SK-N-SH treated with all-trans-retinoic acid at 6 μM for 48 hours (cell line): ENCODE measurements around the gene TMIGD3.

Experiments used
- ATAC-seq: fragments of 200-7000 bp; cut with Tn5 transposase; 3 replicates; pipeline ENCODE4 v1.9.1; 2020; ENCODE audit warnings: mild to moderate bottlenecking, moderate library complexity
- ARNTL ChIP-seq: fragments of 450-650 bp; formaldehyde crosslinking; IDR thresholded peaks from 2 replicates; pipeline ENCODE4 v1.5.0; 2020; ENCODE audit warnings: low read depth, mild to moderate bottlenecking, moderate library complexity, borderline replicate concordance
- CSDC2 ChIP-seq: fragments of 250-450 bp; sonication (Bioruptor Pico); IDR thresholded peaks from 2 replicates; pipeline ENCODE4 v1.5.0; 2020; ENCODE audit warnings: mild to moderate bottlenecking, moderate library complexity
- CSRNP3 ChIP-seq: fragments of 250-450 bp; sonication (Bioruptor Pico); IDR thresholded peaks from 2 replicates; pipeline ENCODE4 v1.5.1; 2021; ENCODE audit warnings: mild to moderate bottlenecking, moderate library complexity
- ESRRG ChIP-seq: fragments of 250-450 bp; sonication (Bioruptor Pico); IDR thresholded peaks from 2 replicates; pipeline ENCODE4 v1.6.1; 2021; ENCODE audit warnings: mild to moderate bottlenecking
- GLIS3 ChIP-seq: fragments of 250-450 bp; sonication (Bioruptor Pico); IDR thresholded peaks from 2 replicates; pipeline ENCODE4 v1.5.0; 2020; ENCODE audit warnings: mild to moderate bottlenecking, moderate library complexity
- ISL1 ChIP-seq: fragments of 250-450 bp; sonication (Bioruptor Pico); IDR thresholded peaks from 2 replicates; pipeline ENCODE4 v2.1.2; 2022; ENCODE audit warnings: mild to moderate bottlenecking, moderate library complexity
- OSR1 ChIP-seq: fragments of 250-450 bp; sonication (Bioruptor Pico); IDR thresholded peaks from 2 replicates; pipeline ENCODE4 v1.8.0; 2022; ENCODE audit warnings: moderate library complexity, mild to moderate bottlenecking, inconsistent platforms
- POU6F1 ChIP-seq: fragments of 250-450 bp; sonication (Bioruptor Pico); IDR thresholded peaks from 2 replicates; pipeline ENCODE4 v1.8.0; 2021; ENCODE audit warnings: low read depth, mild to moderate bottlenecking, moderate library complexity, borderline replicate concordance
- PPARA ChIP-seq: fragments of 250-450 bp; sonication (Bioruptor Pico); IDR thresholded peaks from 2 replicates; pipeline ENCODE4 v1.5.0; 2020; ENCODE audit warnings: mild to moderate bottlenecking, borderline replicate concordance
- RARB ChIP-seq: fragments of 250-450 bp; sonication (Bioruptor Pico); IDR thresholded peaks from 2 replicates; pipeline ENCODE4 v1.8.0; 2021; ENCODE audit warnings: mild to moderate bottlenecking, moderate library complexity
- SNAI2 ChIP-seq: fragments of 250-450 bp; sonication (Bioruptor Pico); IDR thresholded peaks from 2 replicates; pipeline ENCODE4 v1.5.0; 2020; ENCODE audit warnings: mild to moderate bottlenecking, moderate library complexity
- TCF4 ChIP-seq: fragments of 250-450 bp; sonication (Bioruptor Pico); IDR thresholded peaks from 2 replicates; pipeline ENCODE4 v1.8.0; 2021; ENCODE audit warnings: mild to moderate bottlenecking, moderate library complexity, borderline replicate concordance
- TOX ChIP-seq: fragments of 250-450 bp; sonication (Bioruptor Pico); IDR thresholded peaks from 2 replicates; pipeline ENCODE4 v1.8.0; 2021; ENCODE audit warnings: mild to moderate bottlenecking, moderate library complexity, borderline replicate concordance
- ZFP3 ChIP-seq: fragments of 250-450 bp; sonication (Bioruptor Pico); IDR thresholded peaks from 2 replicates; pipeline ENCODE4 v1.5.0; 2020; ENCODE audit warnings: mild to moderate bottlenecking, moderate library complexity
- ZNF565 ChIP-seq: fragments of 450-650 bp; formaldehyde crosslinking; conservative IDR thresholded peaks from 2 replicates; pipeline ENCODE4 v1.5.0; 2020; ENCODE audit warnings: low read depth, mild to moderate bottlenecking, moderate library complexity
- ZNF70 ChIP-seq: fragments of 450-650 bp; formaldehyde crosslinking; IDR thresholded peaks from 2 replicates; pipeline ENCODE4 v1.5.0; 2020; ENCODE audit warnings: mild to moderate bottlenecking, moderate library complexity
- ZNF8 ChIP-seq: fragments of 450-650 bp; formaldehyde crosslinking; IDR thresholded peaks from 2 replicates; pipeline ENCODE4 v1.5.0; 2020; ENCODE audit warnings: mild to moderate bottlenecking, moderate library complexity
- TF ChIP-seq, protein P1 (sequence below): fragments of 250-450 bp; sonication (Bioruptor Pico); IDR thresholded peaks from 2 replicates; pipeline ENCODE4 v1.5.0; 2020; ENCODE audit warnings: mild to moderate bottlenecking, moderate library complexity
- TF ChIP-seq, protein P2 (sequence below): fragments of 250-450 bp; sonication (Bioruptor Pico); IDR thresholded peaks from 2 replicates; pipeline ENCODE4 v1.8.0; 2020; ENCODE audit warnings: mild to moderate bottlenecking, moderate library complexity, borderline replicate concordance

Gene TMIGD3

GRCh38 chr1:111542187-111542586 is 38.8 kb upstream of the TMIGD3 start:
- ATAC-seq, result no peak
- no peak for TF ChIP-seq ZNF70 (CRISPR knock-in tag)
- no peak for TF ChIP-seq RARB (CRISPR knock-in tag)
- TF ChIP-seq ISL1, result no peak
- no peak for TF ChIP-seq TCF4 (CRISPR knock-in tag)

GRCh38 chr1:111541721-111542120 is 38.3 kb upstream of the TMIGD3 start:
- peak; percentile 39; the same call in 2 of the 3 replicates for ATAC-seq

DNA sequence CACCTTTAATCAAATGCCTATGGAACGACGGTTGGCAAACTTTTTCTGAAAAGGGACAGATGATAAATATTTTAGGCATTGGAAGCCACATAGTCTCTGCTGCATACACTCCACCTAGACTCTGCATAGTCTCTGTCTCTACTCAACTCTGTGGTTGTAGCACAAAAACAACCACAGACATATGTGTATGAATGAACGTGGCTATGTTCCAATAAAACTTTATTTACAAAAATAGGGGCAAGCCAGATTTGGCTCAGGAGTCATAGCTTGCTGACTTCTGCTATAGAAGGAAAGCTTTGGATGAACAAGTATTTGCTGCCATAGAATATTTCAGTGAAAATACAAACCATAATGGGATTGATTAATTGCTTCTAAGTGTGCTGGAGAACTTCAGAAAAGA is 37.5 kb upstream of the TMIGD3 start:
- no peak for ATAC-seq
- no peak for TF ChIP-seq ARNTL
- TF ChIP-seq, protein P1, sequence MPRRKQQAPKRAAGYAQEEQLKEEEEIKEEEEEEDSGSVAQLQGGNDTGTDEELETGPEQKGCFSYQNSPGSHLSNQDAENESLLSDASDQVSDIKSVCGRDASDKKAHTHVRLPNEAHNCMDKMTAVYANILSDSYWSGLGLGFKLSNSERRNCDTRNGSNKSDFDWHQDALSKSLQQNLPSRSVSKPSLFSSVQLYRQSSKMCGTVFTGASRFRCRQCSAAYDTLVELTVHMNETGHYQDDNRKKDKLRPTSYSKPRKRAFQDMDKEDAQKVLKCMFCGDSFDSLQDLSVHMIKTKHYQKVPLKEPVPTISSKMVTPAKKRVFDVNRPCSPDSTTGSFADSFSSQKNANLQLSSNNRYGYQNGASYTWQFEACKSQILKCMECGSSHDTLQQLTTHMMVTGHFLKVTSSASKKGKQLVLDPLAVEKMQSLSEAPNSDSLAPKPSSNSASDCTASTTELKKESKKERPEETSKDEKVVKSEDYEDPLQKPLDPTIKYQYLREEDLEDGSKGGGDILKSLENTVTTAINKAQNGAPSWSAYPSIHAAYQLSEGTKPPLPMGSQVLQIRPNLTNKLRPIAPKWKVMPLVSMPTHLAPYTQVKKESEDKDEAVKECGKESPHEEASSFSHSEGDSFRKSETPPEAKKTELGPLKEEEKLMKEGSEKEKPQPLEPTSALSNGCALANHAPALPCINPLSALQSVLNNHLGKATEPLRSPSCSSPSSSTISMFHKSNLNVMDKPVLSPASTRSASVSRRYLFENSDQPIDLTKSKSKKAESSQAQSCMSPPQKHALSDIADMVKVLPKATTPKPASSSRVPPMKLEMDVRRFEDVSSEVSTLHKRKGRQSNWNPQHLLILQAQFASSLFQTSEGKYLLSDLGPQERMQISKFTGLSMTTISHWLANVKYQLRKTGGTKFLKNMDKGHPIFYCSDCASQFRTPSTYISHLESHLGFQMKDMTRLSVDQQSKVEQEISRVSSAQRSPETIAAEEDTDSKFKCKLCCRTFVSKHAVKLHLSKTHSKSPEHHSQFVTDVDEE (CRISPR knock-in tag), result no peak
- no peak for TF ChIP-seq POU6F1 (CRISPR knock-in tag)
- TF ChIP-seq GLIS3 (CRISPR knock-in tag), result no peak
- TF ChIP-seq, protein P2, sequence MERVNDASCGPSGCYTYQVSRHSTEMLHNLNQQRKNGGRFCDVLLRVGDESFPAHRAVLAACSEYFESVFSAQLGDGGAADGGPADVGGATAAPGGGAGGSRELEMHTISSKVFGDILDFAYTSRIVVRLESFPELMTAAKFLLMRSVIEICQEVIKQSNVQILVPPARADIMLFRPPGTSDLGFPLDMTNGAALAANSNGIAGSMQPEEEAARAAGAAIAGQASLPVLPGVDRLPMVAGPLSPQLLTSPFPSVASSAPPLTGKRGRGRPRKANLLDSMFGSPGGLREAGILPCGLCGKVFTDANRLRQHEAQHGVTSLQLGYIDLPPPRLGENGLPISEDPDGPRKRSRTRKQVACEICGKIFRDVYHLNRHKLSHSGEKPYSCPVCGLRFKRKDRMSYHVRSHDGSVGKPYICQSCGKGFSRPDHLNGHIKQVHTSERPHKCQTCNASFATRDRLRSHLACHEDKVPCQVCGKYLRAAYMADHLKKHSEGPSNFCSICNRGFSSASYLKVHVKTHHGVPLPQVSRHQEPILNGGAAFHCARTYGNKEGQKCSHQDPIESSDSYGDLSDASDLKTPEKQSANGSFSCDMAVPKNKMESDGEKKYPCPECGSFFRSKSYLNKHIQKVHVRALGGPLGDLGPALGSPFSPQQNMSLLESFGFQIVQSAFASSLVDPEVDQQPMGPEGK (CRISPR knock-in tag), result no peak
- no peak for TF ChIP-seq TOX (CRISPR knock-in tag)

More at GRCh38 chr1:111541721-111542120, 38.3 kb upstream of the TMIGD3 start:
- TF ChIP-seq CSDC2 (no peak), ARNTL (no peak), PPARA (CRISPR knock-in tag) (no peak), ZNF565 (CRISPR knock-in tag) (no peak), ZFP3 (no peak)
- TF ChIP-seq, protein P1 (CRISPR knock-in tag), result no peak

DNA sequence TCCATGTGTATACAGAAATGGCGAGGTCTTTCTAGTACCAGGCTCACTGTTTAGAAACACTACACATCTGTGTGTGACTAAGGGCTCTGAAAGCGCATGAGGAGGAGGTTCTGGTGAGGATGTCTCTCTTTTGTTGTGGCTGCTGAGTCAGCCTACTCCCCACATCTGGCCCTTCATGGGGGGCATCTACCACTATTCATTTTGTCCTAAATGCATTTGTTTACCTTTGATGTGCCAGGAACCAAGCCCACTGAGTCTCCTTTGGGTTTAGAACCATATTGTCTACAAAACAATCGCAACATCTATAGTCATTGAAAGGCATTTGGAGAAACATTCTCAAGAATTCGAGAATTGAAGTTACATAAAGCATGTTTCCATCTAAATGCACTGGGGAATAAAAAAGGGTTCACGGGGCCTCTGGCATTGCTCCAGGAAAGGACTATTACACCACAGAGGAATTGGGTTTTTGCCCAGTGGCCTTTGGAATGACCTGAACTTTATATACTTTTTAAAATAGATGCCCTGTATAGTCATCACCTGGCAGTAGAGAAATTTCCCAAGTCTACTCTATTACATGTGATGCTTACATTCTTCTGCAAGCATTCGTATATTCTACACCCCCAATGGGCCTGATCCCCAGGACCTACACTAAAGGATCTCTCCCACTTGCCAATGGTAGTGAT is 35.1 kb upstream of the TMIGD3 start:
- ATAC-seq, result peak; percentile 33; the same call in 2 of the 3 replicates
- TF ChIP-seq, protein P1 (CRISPR knock-in tag), result no peak
- TF ChIP-seq ZNF70 (CRISPR knock-in tag) (no peak), GLIS3 (CRISPR knock-in tag) (no peak), ISL1 (no peak), ZNF8 (CRISPR knock-in tag) (no peak), POU6F1 (CRISPR knock-in tag) (no peak), OSR1 (CRISPR knock-in tag) (no peak), RARB (CRISPR knock-in tag) (no peak), TOX (CRISPR knock-in tag) (no peak), CSRNP3 (CRISPR knock-in tag) (no peak), TCF4 (CRISPR knock-in tag) (no peak), ZNF565 (CRISPR knock-in tag) (no peak), SNAI2 (CRISPR knock-in tag) (no peak), ESRRG (no peak)
